Neural cell (in vitro differentiated cells): ENCODE results near the gene FCGBP. TPM values are rescaled to one million over a fixed set of nuclear protein-coding genes. Genes with fewer than 3 reads are reported as not detected.
"Not testable (repeated sequence)": the region's sequence is repeated elsewhere in the genome, so short reads cannot be mapped to it uniquely, and the experiment has no call there.

Source experiments
- H2AFZ ChIP-seq: fragments of 200-600, 300-800 bp; sonication (generic), shearing (Covaris generic); 2 replicates; pipeline ENCODE4 v1.6.0; 2014; ENCODE audit warnings: low read depth, mild to moderate bottlenecking, antibody characterized with exemption, low read length, moderate library complexity
- H3F3A ChIP-seq: fragments of 200-600 bp; shearing (Covaris generic); 2 replicates; pipeline ENCODE4 v1.6.1; 2016; ENCODE audit warnings: mild to moderate bottlenecking, moderate library complexity, mixed read lengths, antibody characterized with exemption, low read length; ENCODE audit not compliant: insufficient read depth, poor library complexity, severe bottlenecking
- H3K27ac ChIP-seq: fragments of 200-600, 300-800 bp; sonication (generic), shearing (Covaris generic); 2 replicates; pipeline ENCODE4 v1.5.1; 2014; ENCODE audit warnings: mild to moderate bottlenecking, low read length, moderate library complexity
- H3K27me3 ChIP-seq: fragments of 300-800, 200-600 bp; sonication (generic), shearing (Covaris generic); 2 replicates; pipeline ENCODE4 v1.6.0; 2014; ENCODE audit warnings: mild to moderate bottlenecking, low read depth, low read length, moderate library complexity; ENCODE audit not compliant: insufficient read depth
- H3K36me3 ChIP-seq: fragments of 300-800, 200-600 bp; sonication (generic), shearing (Covaris generic); 2 replicates; pipeline ENCODE4 v1.5.1; 2014; ENCODE audit warnings: mild to moderate bottlenecking, antibody characterized with exemption, low read length, moderate library complexity; ENCODE audit not compliant: insufficient read depth
- H3K4me2 ChIP-seq: fragments of 300-800, 200-600 bp; sonication (generic), shearing (Covaris generic); 2 replicates; pipeline ENCODE4 v1.6.0; 2014; ENCODE audit warnings: mild to moderate bottlenecking, low read length
- H3K4me3 ChIP-seq: fragments of 300-800, 200-600 bp; sonication (generic), shearing (Covaris generic); 2 replicates; pipeline ENCODE4 v1.5.1; 2014; ENCODE audit warnings: mild to moderate bottlenecking, low read length, moderate library complexity
- H3K79me2 ChIP-seq: fragments of 200-600 bp; shearing (Covaris generic); replicated peaks from 2 replicates; pipeline ENCODE4 v1.6.0; 2014; ENCODE audit warnings: mild to moderate bottlenecking, low read length, moderate library complexity; ENCODE audit not compliant: insufficient read depth
- H3K9ac ChIP-seq: fragments of 300-800, 200-600 bp; sonication (generic), shearing (Covaris generic); 2 replicates; pipeline ENCODE4 v1.6.1; 2016; ENCODE audit warnings: mild to moderate bottlenecking, low read length, mixed read lengths
- H3K9me2 ChIP-seq: fragments of 200-600 bp; shearing (Covaris generic); 2 replicates; pipeline ENCODE4 v1.6.1; 2016; ENCODE audit warnings: mild to moderate bottlenecking, low read length, mixed read lengths; ENCODE audit not compliant: insufficient read depth
- H3K9me3 ChIP-seq: fragments of 200-600, 300-800 bp; sonication (generic), shearing (Covaris generic); 2 replicates; pipeline ENCODE4 v1.6.1; 2016; ENCODE audit warnings: mild to moderate bottlenecking, mixed run types, low read length, moderate library complexity, mixed read lengths
- H4K20me1 ChIP-seq: fragments of 200-600 bp; shearing (Covaris generic); 2 replicates; pipeline ENCODE4 v1.6.1; 2016; ENCODE audit warnings: mild to moderate bottlenecking, mixed run types; ENCODE audit not compliant: insufficient read depth
- polyA plus RNA-seq: library from polyadenylated mRNA; depleted of rRNA; stranded (reverse); fragments of >200 nt; gene quantifications from 2 replicates; pipeline ENCODE4 v1.2.3, GENCODE V29; 2014

FCGBP gene
- polyA plus RNA-seq, 1 donor from 2014 or later: 0.26 TPM

DNA sequence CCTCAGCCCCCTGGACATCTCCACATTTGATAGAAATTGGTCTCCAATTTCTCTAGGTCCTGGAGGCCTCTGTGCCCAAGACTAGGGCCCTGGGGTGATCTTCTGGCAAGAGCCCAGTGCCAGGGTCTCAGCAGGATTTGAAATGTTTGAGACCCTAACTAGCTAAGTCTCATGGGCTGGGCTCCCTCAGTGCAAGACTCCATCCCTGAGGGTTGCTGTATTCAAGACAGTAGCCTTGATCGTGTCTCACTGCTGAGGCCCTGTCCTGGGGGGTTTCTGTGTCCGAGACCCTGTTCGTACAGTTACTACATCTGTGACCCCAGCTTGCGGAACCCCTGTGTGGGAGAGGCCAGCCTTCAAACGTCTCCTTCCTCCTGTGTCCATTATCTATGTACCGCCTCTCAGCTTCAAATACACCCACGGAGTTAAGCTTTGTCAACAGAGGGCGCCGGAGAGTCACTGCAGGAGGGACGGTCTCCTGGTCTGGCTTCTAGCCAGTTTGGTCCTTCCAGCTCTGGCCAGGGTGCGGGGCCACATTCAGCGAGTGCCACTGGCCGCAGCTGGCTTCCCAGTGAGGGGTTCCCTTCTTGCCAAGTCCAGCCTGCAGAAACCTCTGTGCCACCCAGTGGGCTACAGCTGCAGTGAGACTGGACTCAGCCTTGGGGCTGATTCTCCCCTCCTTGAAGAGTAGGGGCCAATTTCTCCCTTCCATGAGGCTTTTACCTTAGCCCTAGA lies 36.8 kb downstream of the FCGBP start:
- H3K9me3 ChIP-seq, H4K20me1 ChIP-seq, H3K4me3 ChIP-seq, H3F3A ChIP-seq, H3K27me3 ChIP-seq, H3K9ac ChIP-seq, H3K79me2 ChIP-seq, H3K27ac ChIP-seq, H3K9me2 ChIP-seq, H3K4me2 ChIP-seq, H2AFZ ChIP-seq, H3K36me3 ChIP-seq: not testable (repeated sequence)

DNA sequence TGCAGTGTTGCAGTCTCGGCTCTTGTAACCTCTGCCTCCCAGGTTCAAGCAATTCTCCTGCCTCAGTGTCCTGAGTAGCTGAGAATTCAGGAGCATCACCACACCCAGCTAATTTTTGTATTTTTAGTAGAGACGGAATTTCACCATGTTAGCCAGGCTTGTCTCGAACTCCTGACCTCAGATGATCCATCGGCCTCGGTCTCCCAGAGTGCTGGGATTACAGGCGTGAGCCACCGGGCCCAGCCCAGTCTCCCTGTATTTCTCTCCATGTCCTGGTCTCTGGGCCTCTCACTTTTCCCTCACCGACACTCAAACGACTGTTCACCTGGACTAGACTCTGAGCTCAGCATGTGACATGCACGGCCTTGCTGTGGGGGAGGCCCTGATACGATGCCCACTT lies 39.3 kb downstream of the FCGBP start:
- H3K27me3 ChIP-seq, H3K4me3 ChIP-seq, H3K27ac ChIP-seq, H3K9me2 ChIP-seq, H3K4me2 ChIP-seq, H2AFZ ChIP-seq, H3K9me3 ChIP-seq, H3K36me3 ChIP-seq, H4K20me1 ChIP-seq, H3K9ac ChIP-seq, H3F3A ChIP-seq, H3K79me2 ChIP-seq: not testable (repeated sequence)

DNA sequence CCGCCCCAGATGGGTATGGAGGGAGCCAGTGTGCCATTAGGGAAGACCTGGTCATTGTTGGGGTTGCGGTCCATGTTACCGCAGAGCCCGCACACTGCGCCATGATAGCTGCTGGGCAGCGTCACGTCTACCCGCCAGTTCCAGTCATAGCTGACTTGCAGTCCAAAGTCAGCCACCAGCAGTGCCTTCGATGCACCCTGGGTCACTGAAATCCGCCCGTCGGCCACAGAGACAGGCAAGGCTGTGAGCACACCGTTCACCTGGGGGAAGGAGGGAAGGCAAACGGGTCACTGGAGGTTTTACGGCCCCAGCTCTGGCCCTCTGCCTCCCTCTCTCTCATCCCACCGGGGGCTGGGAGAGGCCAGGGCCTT lies 40.2 kb downstream of the FCGBP start:
- H3K79me2 ChIP-seq, H3K27ac ChIP-seq, H3K9me2 ChIP-seq, H3K9me3 ChIP-seq, H3F3A ChIP-seq, H3K4me3 ChIP-seq, H3K27me3 ChIP-seq, H3K36me3 ChIP-seq, H3K4me2 ChIP-seq, H2AFZ ChIP-seq, H4K20me1 ChIP-seq, H3K9ac ChIP-seq: not testable (repeated sequence)

DNA sequence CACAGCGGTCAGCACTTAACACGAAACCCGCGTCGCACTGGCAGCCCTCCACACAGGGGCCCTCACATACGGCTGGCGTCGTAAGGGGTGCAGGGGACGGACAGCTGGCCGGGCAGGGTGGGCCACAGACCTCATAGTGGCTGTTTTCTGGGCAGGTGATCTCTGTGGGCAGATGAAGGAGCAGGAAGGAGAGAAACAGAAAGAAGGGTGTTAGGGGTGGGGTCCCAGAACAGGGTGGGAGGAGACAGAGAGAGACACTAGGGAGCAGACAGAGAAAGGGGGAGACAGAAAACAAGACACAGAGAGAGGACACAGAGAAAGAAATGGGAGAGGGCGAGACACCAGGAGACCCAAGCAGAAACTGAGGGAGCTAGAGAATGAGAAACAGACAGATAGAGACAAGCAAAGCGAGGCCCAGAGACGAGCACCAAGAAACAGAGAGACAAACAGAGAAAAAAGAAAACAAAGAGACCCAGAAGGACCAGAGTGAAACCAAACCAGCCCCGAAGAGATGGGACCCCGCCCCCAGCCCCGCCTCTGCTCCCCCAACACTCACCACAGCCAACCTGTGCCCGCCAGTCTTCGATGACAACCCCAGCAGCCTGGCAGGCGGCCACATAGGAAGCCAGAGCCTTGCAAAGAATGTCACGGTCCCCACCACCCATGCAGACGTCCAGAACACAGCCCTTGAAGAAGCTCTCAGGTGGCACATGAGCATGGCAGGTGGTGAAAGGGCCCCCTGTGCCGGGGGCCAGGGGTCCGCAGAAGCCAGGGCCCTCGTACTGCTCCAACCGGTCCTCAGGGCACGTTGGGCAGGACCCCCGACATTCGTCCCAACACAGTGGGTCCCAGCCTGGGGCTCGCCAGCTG lies 40.8 kb downstream of the FCGBP start:
- H3K27ac ChIP-seq, H3K36me3 ChIP-seq, H3K9ac ChIP-seq, H3K27me3 ChIP-seq, H2AFZ ChIP-seq, H4K20me1 ChIP-seq, H3K4me2 ChIP-seq, H3K9me3 ChIP-seq, H3K4me3 ChIP-seq, H3K9me2 ChIP-seq, H3F3A ChIP-seq, H3K79me2 ChIP-seq: not testable (repeated sequence)

DNA sequence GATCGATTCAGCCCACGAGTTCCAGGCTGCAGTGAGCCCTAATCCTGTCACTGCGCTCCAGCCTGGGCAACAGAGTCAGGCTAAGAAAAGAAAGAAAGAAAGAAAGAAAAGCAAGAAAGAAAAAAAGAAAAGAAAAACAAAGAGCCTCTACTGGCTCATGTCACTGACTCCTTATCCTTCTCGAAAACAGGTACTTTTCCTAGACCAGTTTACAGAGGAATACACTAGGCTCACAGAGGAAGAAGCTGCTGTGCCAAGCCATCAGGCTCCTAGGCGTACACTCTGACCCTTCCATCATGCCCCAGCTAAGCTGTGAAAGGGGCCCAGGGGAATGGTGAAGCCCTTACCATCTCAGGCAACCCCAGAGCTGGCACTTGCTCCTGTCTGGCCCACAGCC lies 41.9 kb downstream of the FCGBP start:
- H3K9me3 ChIP-seq, H3K27ac ChIP-seq, H3K9me2 ChIP-seq, H2AFZ ChIP-seq, H3K9ac ChIP-seq, H3K36me3 ChIP-seq, H3F3A ChIP-seq, H3K79me2 ChIP-seq, H3K4me3 ChIP-seq, H3K4me2 ChIP-seq, H3K27me3 ChIP-seq, H4K20me1 ChIP-seq: not testable (repeated sequence)

DNA sequence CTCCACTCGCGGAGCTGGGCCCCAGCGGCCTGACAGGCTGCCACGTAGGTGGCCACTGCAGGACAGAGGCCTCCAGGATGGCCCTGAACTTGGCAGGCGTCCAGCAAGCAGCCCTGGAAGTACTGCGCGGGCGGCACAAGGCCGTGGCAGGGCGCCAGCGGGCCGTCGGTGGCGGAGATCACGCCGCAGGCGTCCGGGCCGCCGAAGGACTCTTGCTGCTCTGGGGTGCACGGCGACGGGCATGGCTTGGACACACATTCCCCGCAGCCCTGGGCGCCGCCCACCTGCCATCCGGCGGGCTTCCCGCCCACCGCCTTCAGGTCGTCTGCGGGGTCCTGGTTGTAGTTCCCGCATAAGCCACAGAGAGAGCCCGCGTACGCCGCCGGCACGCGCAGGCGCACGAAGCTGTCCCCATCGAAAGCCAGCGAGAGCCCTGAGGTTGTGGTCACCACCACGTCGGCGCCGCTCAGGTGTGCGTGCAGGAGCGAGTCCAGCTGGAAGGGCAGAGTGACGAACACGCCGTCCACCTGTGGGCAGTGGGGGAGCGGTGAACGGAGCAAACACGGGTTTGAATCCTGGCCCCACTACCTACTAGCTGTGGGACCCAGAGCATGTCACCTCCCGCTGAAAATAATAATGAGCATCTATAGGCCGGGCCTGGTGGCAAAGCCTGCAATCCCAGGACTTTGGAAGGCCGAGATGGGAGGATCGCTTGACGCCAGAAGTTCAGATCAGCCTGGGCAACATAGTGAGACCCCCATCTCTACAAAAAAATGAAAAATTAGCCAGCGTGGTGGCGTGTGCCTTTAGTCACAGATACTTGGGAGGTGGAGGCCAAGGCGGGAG lies 42.6 kb downstream of the FCGBP start:
- H3K9me3 ChIP-seq, H3K9ac ChIP-seq, H3K27me3 ChIP-seq, H3K4me3 ChIP-seq, H3K4me2 ChIP-seq, H3K36me3 ChIP-seq, H3K79me2 ChIP-seq, H4K20me1 ChIP-seq, H3K27ac ChIP-seq, H3F3A ChIP-seq, H3K9me2 ChIP-seq, H2AFZ ChIP-seq: not testable (repeated sequence)
